Measurements from ENCODE around the gene GORASP1.

GORASP1 gene

DNA sequence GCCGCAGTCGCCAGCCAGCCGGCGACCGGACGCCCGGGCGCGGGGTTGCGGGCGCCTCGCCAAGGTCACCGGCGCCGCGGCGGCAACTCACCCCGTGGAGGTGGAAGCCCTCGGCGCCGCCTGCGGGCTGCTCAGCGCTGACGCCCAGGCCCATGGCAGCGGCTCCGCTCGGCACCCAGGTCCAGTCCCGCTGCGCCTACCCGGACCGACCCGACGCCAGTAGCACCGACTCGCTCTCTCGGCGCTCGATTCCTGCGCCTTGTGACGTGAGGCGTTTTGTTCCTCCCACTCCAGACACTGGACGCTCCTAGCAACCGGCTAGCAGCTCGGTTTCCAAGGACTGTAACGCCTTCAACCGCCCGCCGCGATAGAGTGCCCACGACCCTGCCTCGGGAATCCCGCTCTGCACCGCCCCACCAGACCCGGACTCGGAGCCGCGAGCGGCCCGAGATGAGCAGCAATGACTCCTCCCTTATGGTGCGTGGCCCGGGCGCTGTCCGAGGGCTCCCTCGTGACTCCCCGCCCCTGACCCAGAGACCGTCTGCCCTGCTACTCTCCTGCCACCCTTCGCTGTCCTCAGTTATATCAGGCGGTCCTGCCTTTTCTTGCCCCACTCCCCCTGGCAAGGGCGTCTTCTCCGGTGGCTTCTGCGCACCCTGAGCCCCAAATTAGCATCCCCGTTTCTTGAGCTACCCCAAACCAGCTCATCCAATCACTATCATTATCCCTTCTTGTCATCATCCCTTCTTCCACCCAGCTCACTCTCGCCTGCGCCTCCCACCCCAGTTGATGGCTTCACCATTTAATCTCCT is at the start of gene GORASP1, which contains the start of gene TTC21A:
TSS of gene GORASP1 (minus strand) at position 240 of the 812 bp plus-strand sequence. CDS start at position 154, 86 bp downstream.
TSS of gene TTC21A (plus strand) at position 293 of the 812 bp plus-strand sequence. CDS start at position 451, 158 bp downstream.
- peak; percentile 92 for DNase-seq

DNA sequence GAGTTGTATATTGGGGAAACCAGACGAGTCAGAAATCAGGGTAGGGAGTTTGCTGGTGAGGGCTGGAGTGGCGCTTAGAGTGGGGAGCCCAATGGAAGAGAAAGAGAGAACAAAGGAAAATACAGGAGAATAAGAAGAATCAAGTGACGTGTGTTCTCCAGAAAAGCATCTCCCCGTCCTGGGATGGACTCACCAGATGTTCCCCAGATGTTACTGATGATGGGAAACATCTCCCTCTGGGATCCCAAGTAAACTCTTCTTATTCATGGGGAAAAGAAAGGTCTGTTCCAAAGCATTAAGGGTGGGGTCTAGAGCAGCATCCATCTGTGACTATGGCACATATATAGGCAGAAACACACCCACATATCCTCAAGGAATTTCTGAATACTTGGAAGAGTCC is 49.0 kb upstream of the GORASP1 start:
- no peak for DNase-seq

- no peak for DNase-seq
Observed at GRCh38 chr3:39154280-39155021, 47.0 kb upstream of the GORASP1 start.

GRCh38 chr3:39153977-39154279 is 46.5 kb upstream of the GORASP1 start:
- DNase-seq = no peak

DNA sequence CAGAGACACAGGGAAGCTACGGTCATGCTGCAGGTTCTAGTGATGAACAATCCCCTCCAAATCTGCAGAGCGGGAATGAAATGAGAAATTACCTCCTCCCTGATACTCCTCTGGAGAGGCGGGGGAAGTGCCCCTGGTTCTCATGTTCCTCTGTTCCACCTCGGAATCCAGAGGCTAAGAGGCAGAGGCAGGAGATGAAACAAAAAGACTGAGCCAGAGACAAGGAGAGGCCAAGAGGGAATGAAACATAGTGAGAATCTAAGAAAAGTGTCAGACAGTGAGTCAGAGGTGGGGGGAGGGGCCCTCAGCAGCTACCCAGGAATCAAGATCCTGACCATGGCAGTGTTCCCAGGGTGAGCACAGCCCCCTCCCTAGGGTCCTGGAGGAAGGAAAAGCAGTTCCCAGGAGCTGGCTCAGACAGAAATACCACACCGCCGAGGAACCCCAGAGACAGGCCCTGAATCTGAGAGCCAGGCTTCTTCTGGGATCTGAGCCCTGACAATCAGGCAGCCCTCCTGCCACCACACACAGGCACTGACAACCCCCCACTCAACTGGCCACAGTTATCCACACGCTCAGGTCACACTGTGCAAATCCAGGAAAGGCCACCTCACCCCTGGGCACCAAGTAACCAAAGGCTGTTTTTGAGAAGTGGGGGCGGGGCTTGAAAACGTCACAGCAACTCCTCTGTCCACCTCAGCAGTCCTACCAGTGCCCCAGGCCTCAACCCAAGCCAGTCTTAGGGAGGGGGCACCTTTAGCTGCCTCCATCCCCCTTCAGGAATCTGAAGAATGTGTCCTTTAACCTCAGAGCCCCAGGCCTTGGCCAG is 43.6 kb upstream of the GORASP1 start:
- peak; percentile 62 for DNase-seq

DNA sequence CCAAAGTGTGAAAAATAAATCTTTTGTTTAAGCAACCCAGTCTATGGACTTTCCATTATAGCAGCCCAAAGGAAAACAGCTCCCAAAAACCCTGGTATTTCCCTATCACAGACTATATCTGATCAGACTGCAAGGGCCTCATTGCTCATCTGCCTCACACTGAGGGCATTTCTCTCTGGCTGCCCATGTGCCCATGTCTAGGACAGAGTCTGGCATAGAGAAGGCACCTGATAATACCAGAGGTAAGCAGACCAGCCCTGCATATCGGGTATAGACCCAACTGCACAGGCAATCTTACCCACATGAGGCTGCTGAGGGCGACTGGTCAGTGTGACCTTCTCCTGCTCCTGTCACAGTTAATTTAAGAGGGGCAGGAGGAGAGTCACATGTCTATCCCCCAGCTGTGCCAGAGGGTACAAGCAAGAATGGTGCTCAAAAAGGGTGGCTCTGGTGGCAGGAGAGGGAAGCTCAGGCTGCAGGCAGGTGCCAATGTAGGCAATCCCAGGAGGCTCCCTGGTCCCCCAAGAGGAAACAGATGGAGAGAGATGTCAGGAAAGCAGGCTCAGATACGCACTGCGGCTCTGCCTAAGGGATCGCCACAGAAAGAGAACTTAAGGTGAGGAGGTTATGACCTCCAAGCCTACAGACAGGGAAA is 42.8 kb upstream of the GORASP1 start:
- DNase-seq = no peak

DNA sequence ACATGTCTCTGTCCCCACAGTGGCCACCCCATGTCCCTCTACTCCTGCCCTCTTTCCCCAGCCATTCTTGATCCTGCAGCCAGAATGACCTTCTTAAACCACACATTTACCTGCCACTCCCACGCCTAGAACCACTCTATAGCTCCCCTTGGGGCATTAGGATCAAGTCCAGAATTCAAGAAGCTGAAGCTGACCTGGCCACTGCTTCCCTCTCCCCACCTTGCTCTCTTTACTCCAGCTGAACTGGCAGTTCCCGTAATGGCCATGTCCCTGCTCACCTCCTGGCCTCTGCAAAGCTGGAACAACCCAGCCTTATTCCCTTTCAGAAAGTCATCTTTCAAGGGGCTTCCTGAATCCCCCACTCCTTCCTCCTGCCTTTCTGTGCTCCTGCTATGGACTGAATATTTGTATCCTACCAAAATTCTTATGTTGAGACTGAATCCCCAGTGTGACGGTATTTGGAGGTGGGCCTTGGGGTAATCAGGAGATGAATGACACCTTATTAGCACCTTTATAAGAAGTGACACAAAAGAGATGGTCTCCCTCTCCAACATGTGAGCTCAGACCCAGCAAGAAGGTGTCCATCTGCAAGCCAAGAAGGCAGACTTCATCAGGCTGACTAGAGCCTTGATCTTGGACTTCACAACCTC is 42.2 kb upstream of the GORASP1 start:
- no peak for DNase-seq

DNA sequence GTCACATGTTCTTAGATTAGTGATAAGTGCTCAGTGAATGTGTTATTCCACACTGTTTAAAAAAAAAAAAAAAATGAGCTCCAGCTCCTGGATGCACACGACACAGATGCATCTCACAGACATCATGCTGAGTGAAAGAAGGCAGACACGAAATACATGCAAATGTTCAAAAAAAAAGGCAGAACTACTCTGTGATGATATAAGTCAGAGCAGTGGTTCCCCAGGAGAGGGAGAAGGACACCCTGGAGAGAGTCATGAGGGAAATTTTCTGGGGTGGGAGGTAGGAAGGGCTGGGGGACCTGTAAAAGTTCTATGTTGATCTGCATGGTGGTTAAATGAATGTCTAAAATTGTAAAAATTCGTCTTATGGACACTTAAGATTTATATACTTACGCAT is 41.6 kb upstream of the GORASP1 start:
- DNase-seq = peak; percentile 35

- peak; percentile 77 for DNase-seq
Observed at GRCh38 chr3:39148435-39149058, 41.1 kb upstream of the GORASP1 start.

GRCh38 chr3:39147711-39148434 is 40.4 kb upstream of the GORASP1 start:
- DNase-seq = peak; percentile 68

DNA sequence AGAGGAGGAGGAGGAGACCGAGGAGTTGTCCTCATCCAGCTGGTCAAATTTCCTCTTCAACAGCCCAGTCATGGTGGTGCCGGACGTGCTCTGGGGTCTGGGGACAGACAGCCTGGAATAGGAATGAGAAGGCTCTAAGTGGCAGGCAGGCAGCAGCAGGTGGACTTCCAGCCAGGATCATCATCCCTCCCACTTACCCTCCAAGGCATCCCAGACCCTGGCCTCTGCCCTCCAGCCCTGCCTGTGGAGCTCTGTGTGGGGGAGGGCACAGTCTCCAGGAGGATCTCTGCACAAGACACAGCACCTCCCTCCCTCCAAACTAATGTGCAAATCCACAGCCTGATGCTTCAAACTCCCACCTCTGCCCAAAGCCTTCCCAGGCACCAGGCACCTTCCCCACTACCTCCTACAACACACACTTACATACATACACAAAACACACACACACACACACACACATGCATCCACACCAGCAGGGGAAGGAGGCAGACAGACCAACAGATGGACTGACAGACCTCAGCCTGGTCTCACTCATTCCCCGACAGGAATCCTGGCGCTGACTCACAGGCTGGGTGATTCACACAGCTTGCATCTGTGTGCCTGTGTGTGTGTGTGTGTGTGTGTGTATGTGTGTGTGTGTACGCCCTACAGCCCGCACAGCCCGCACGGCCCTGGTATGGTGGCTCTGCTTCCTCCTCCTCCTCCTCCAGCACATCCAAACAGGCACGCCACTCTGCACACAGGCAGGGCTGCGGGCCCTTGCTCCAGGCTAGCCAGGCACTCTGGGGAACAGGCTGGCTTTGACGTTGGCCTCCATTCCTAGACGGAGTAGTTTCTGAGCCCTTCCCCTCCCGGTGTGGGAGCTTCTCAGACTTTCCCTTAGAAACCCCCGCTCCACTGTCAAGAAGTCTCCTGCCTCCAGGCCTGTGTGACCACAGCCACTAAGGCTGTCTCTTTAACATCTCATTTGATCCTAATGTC is 39.5 kb upstream of the GORASP1 start:
- DNase-seq = peak; percentile 76

- DNase-seq = no peak
Observed at GRCh38 chr3:39146083-39146501, 38.7 kb upstream of the GORASP1 start.

DNA sequence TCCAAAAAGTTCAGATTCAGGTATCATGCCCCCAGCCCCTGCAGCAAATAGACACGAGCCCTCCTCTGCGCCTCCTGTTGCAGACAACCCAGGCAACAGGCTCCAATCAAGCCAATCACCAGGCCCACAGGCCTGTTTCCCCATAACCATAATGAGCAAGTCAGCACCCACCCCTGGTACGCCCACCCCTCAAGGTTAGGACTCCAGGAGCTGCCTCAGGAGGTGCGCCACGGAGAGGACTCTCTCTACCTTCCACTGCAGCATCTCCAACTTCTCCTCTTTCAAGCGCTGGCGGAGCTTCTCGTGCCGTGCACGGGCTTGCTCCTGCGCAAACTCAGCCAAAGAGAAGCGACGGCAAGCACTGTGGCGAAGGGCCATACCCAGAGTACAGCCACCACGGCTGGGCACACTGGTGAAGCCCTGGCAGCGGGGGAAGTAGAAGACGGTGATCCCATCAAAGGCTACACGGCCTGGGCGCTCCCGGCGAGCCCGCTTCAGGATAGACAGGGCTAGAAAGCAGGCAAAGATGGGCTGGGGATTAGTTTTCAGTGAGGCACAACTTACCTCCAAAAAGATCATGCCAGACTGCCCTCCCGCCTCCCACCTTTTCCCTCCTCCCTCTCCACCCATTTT is 37.4 kb upstream of the GORASP1 start:
- DNase-seq = no peak

DNA sequence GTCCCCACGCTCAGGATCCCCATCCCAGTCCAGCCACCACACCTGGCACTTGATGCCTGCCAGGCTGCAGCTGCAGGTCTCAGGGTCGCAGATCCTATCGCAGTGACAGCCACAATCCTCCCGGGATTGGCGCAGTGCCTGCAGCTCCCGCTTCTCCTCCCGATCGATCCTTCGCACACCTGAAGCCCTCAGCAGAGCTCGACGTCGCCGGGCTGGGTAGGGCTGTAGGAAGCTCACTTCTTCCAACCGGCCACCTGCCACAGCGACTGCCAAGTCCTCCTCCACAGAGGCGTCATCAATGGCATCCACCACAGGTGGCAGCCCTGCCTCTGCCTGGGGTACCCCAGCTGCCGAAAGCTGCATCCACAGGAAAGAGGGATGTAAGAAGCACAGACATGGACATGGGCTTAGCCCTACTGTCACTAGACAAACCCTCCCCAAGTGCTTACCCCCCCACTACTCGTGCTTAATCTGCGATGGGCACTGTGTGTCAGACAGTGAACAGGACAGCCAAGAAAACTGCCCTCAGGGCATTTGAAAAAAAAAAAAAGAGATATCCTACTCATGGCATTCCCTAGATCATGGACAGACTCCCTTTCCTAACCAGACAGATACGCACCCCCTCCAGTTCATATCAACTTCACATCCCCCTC is 36.8 kb upstream of the GORASP1 start:
- DNase-seq = no peak

DNA sequence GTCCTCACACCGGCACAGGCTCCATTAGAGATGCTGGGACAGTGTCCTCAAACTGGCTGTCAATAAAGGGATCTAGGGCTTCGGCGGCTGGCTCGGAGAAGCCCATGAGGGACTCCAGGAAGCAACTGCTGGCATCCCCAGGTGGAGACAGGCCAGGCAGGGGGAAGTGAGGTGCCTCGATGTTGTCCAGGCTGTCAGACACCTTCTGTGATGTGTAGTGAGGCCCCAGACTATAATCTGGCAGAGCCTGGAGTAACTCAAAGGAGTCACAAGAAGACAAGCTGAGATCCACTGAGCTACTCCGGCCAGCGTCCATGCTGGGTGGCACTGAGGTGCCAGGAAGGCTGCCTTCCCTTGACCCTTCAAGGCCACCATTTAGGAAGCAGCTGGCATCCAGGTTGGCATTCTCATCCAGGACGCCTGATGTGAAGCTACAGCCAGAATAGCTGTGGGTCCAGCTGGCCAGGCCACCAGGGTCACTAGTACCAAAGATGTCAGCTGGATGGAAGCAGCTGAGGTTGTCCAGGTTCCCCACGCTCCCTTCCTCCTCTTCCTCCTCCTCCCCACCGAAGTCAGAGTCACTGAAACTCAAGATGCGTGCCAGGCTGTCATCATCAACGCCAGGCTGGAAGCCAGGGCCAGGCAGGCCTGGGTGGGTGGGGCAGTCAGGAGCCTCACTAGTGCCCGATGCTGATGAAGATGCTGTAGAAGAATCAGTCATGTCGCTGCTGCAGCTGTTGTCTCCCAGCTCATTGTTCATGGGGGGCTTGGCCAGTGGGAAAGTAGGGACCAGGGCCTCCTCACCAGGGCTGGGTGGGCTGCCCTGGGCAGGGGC is 35.8 kb upstream of the GORASP1 start:
- no peak for DNase-seq

GRCh38 chr3:39142067-39142466 is 34.6 kb upstream of the GORASP1 start:
- no peak for DNase-seq

GRCh38 chr3:39141171-39141995 is 34.0 kb upstream of the GORASP1 start:
- peak; percentile 48 for DNase-seq

All from hematopoietic multipotent progenitor cell treated with erythropoietin and hydrocortisone succinate and interleukin-3 and kit ligand, for 6 days (in vitro differentiated cells).